ENCODE results near the gene SLC39A5.

DNA sequence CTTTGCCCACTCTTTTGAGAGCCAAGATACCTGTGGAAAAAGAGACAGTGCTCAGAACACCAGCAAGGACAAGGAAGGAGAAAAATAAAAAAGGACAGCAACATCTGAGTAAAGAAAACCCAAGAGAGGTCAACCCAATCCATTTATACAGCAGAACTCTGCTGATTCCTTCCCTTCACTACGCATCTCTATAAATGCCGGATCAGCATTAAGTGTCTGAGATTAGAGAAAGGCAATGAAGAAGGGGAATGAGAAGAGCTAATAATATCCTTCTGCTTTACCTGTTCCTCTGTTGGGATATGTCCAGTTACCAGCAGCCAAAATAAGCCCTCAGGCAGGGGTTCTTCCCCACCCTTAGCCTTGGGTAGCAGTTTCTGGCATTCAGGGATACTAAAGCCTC is 52.7 kb downstream of the SLC39A5 start:
- TF ChIP-seq, protein P1, sequence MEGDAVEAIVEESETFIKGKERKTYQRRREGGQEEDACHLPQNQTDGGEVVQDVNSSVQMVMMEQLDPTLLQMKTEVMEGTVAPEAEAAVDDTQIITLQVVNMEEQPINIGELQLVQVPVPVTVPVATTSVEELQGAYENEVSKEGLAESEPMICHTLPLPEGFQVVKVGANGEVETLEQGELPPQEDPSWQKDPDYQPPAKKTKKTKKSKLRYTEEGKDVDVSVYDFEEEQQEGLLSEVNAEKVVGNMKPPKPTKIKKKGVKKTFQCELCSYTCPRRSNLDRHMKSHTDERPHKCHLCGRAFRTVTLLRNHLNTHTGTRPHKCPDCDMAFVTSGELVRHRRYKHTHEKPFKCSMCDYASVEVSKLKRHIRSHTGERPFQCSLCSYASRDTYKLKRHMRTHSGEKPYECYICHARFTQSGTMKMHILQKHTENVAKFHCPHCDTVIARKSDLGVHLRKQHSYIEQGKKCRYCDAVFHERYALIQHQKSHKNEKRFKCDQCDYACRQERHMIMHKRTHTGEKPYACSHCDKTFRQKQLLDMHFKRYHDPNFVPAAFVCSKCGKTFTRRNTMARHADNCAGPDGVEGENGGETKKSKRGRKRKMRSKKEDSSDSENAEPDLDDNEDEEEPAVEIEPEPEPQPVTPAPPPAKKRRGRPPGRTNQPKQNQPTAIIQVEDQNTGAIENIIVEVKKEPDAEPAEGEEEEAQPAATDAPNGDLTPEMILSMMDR (IDR thresholded peaks at IDR 0.05; ENCODE audit: low read depth, low read length, missing input control) = no peak
- TF ChIP-seq YY1 (IDR thresholded peaks at IDR 0.05) (no peak), RAD21 (IDR thresholded peaks at IDR 0.05) (no peak), TAF1 (conservative IDR thresholded peaks at IDR 0.05) (no peak), FOXA1 (IDR thresholded peaks at IDR 0.05) (no peak)
- TF ChIP-seq, protein P2, sequence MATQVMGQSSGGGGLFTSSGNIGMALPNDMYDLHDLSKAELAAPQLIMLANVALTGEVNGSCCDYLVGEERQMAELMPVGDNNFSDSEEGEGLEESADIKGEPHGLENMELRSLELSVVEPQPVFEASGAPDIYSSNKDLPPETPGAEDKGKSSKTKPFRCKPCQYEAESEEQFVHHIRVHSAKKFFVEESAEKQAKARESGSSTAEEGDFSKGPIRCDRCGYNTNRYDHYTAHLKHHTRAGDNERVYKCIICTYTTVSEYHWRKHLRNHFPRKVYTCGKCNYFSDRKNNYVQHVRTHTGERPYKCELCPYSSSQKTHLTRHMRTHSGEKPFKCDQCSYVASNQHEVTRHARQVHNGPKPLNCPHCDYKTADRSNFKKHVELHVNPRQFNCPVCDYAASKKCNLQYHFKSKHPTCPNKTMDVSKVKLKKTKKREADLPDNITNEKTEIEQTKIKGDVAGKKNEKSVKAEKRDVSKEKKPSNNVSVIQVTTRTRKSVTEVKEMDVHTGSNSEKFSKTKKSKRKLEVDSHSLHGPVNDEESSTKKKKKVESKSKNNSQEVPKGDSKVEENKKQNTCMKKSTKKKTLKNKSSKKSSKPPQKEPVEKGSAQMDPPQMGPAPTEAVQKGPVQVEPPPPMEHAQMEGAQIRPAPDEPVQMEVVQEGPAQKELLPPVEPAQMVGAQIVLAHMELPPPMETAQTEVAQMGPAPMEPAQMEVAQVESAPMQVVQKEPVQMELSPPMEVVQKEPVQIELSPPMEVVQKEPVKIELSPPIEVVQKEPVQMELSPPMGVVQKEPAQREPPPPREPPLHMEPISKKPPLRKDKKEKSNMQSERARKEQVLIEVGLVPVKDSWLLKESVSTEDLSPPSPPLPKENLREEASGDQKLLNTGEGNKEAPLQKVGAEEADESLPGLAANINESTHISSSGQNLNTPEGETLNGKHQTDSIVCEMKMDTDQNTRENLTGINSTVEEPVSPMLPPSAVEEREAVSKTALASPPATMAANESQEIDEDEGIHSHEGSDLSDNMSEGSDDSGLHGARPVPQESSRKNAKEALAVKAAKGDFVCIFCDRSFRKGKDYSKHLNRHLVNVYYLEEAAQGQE (IDR thresholded peaks at IDR 0.05) = no peak
- TF ChIP-seq, protein P3, sequence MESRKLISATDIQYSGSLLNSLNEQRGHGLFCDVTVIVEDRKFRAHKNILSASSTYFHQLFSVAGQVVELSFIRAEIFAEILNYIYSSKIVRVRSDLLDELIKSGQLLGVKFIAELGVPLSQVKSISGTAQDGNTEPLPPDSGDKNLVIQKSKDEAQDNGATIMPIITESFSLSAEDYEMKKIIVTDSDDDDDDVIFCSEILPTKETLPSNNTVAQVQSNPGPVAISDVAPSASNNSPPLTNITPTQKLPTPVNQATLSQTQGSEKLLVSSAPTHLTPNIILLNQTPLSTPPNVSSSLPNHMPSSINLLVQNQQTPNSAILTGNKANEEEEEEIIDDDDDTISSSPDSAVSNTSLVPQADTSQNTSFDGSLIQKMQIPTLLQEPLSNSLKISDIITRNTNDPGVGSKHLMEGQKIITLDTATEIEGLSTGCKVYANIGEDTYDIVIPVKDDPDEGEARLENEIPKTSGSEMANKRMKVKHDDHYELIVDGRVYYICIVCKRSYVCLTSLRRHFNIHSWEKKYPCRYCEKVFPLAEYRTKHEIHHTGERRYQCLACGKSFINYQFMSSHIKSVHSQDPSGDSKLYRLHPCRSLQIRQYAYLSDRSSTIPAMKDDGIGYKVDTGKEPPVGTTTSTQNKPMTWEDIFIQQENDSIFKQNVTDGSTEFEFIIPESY (IDR thresholded peaks at IDR 0.05) = no peak

All from liver (tissue), 3 donors.